Heart right ventricle (tissue), 16 donors: Measurements from ENCODE around the gene BIRC6. TPM values are rescaled to one million over a fixed set of nuclear protein-coding genes. Genes with fewer than 3 reads are reported as not detected.

Experiments
- ATAC-seq, 8 donors: fragments of 200-7000 bp; cut with Tn5 transposase; one replicate each; pipeline ENCODE4 v1.9.1; 2020; ENCODE audit warnings: mild to moderate bottlenecking in 8 of 8, moderate library complexity in 8 of 8, moderate number of reproducible peaks in 1 of 8
- DNase-seq, 2 donors: peaks; one replicate each; pipeline ENCODE4 v3.0.0-alpha.2; 2020
- H3K27ac ChIP-seq, 10 donors: fragments of 200-600 bp; sonication (generic) in 2 of 10; one replicate each; pipeline versions ENCODE4 v1.5.0 to v1.8.0; 2020 to 2022; ENCODE audit warnings: mild to moderate bottlenecking in 3 of 10
- H3K27me3 ChIP-seq, 7 donors: fragments of 200-600 bp; one replicate each; pipeline ENCODE4 v1.8.0; 2021 to 2022; ENCODE audit warnings: mild to moderate bottlenecking in 2 of 7
- H3K36me3 ChIP-seq, 9 donors: fragments of 200-600 bp; sonication (generic) in 1 of 9; one replicate each; pipeline versions ENCODE4 v1.5.0 to v1.8.0; 2020 to 2022; ENCODE audit warnings: mild to moderate bottlenecking in 2 of 9
- H3K4me1 ChIP-seq, 9 donors: fragments of 200-600 bp; sonication (generic) in 1 of 9; one replicate each; pipeline versions ENCODE4 v1.5.0 to v1.8.0; 2020 to 2022; ENCODE audit warnings: mild to moderate bottlenecking in 4 of 9
- H3K4me3 ChIP-seq, 10 donors: fragments of 200-600 bp; sonication (generic) in 2 of 10; one replicate each; pipeline versions ENCODE4 v1.5.0 to v1.8.0; 2020 to 2022; ENCODE audit warnings: mild to moderate bottlenecking in 7 of 10, moderate library complexity in 2 of 10
- H3K9me3 ChIP-seq, 11 donors: fragments of 200-600 bp in 10 of 11; sonication (generic) in 2 of 11; one replicate each; pipeline versions ENCODE4 v1.5.0 to v1.8.0; 2013 to 2022; ENCODE audit warnings: mild to moderate bottlenecking in 2 of 11, control low read depth in 1 of 11, moderate library complexity in 1 of 11
- CTCF ChIP-seq, 9 donors: fragments of 200-600 bp; sonication (generic) in 2 of 9; IDR thresholded peaks; one replicate each; pipeline versions ENCODE4 v1.5.0 to v1.8.0; 2021 to 2022; ENCODE audit warnings: antibody characterized with exemption in 9 of 9, mild to moderate bottlenecking in 5 of 9, moderate library complexity in 1 of 9
- WGBS, 2 donors: extraction: QIAGEN DNeasy Blood & Tissue Kit; methylation state at CpG; one replicate each; pipeline ENCODE4 v1.1.7; 2013; ENCODE audit warnings: inconsistent platforms in 1 of 2; 5-methylcytosine and 5-hydroxymethylcytosine counted together
- intact Hi-C, 10 donors: fragments of 100-400 bp; cut with DNase I; formaldehyde crosslinking; loops; one replicate each; pipeline versions ENCODE4 v1.11.1 to v1.14.2; 2022
- polyA plus RNA-seq, 2 donors: library from polyadenylated mRNA; stranded (reverse); fragments of 200-250 nt; gene quantifications; one replicate each; pipeline ENCODE4 v1.2.3, GENCODE V29; 2013
- total RNA-seq, 10 donors: library from RNA; stranded (reverse); fragmentation: NEBNext Ultra II Directional in 3 of 10; extraction: Animal tissue kit (Norgen Biotek cat#: 25700) in 3 of 10; gene quantifications; one replicate each; pipeline versions ENCODE4 v1.2.1 to v1.2.4, GENCODE V29; 2021 to 2023
- donor health status: Arrhythmogenic right ventricular cardiomyopathy.
- donor health status: ischemic (EF 13 %, LVEDD 7.1; RV severe dilation, severe dysfunction).
- donor health status: healthy with polysubstance abuse.
- donor health status: DM: no; HTN: yes; CAD: no.
- donor health status: DM: no; HTN: no; CAD: no.
- donor health status: ischemic (EF 25% LVEDD 6.9; RV normal size, moderate dysfunction).
- donor health status: ischemic (EF 25% LVEDD 5.7; RV mildly dilated, moderate dysfunction).
- donor health status: healthy.
- donor health status: DM: yes; HTN: yes; CAD: no.
- donor health status: Ischemic cardiomyopathy.
- donor health status: ischemic (EF 35%, LVEDD 5.7; RV mildly dilated, moderate dysfunction).
- donor health status: nonischemic (EF 11% LVEDD 7.7; RV severe dilation, severe dysfunction).
- donor health status: DM: yes; HTN: yes; CAD: no.
- donor health status: PGD.
- donor health status: ischemic (EF 29% LVEDD 5.4; RV normal size, mild dysfunction).
- donor health status: nonischemic (EF 23%, LVEDD 6.1; RV moderate dilation, normal function).

Gene BIRC6
- total and polyA plus RNA-seq, 12 donors = 12.8 to 64.0 (median 47.6) TPM

GRCh38 chr2:32416519-32416918 is 59.7 kb downstream of the BIRC6 start:
- no peak overlapping the region for H3K27ac ChIP-seq
- intact Hi-C loops = no loop called here
- no peak for ATAC-seq
- WGBS, 2 donors = 76 to 90% methylated on average over 1 of the region's 1 CpG
- H3K4me3 ChIP-seq = no peak overlapping the region
- no peaks in the 10 kb centered on the region for H3K9me3 ChIP-seq
- H3K36me3 ChIP-seq = peaks cover 0 to 76% (median 22%) of the 10 kb centered on the region in 9 donors
- TF ChIP-seq CTCF (IDR thresholded peaks at IDR 0.05) = no peak
- DNase-seq = no peak
- peaks cover 0 to 11% (median 0%) of the 10 kb centered on the region in 9 donors for H3K4me1 ChIP-seq
- no peaks in the 10 kb centered on the region for H3K27me3 ChIP-seq

DNA sequence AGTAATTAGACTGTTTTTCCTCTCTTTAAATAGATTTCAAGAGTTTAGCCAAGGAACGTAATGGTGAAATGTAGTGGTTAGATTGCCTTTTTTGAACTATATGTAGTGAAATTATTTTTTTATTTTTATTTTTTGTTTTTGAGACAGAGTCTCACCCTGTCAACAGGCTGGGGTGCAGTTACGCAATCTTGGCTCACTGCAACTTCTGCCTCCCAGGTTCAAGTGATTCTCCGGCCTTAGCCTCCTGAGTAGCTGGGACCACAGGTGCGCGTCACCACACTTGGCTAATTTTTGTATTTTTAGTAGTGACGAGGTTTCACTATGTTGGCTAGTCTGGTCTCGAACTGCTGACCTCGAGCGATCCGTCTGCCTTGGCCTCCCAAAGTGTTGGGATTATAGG is 60.8 kb downstream of the BIRC6 start:
- H3K4me3 ChIP-seq = no peak overlapping the region
- no peak overlapping the region for H3K27ac ChIP-seq
- intact Hi-C loops = no loop called here
- no peaks in the 10 kb centered on the region for H3K27me3 ChIP-seq
- no peak for ATAC-seq
- no peak for DNase-seq
- peaks cover 0 to 16% (median 0%) of the 10 kb centered on the region in 9 donors for H3K4me1 ChIP-seq
- 97 to 98% methylated on average over 10 of the region's 10 CpGs for WGBS, 2 donors
- H3K36me3 ChIP-seq = peaks cover 0 to 69% (median 22%) of the 10 kb centered on the region in 9 donors
- no peaks in the 10 kb centered on the region for H3K9me3 ChIP-seq
- no peak for TF ChIP-seq CTCF (IDR thresholded peaks at IDR 0.05)

GRCh38 chr2:32418778-32419177 is 62.0 kb downstream of the BIRC6 start:
- H3K36me3 ChIP-seq = peaks cover 0 to 58% (median 22%) of the 10 kb centered on the region in 9 donors
- no peak overlapping the region for H3K27ac ChIP-seq
- 75 to 95% methylated on average over 5 of the region's 5 CpGs for WGBS, 2 donors
- intact Hi-C loops = no loop called here
- DNase-seq (no peak), ATAC-seq (no peak)
- H3K4me3 ChIP-seq = no peak overlapping the region
- TF ChIP-seq CTCF (IDR thresholded peaks at IDR 0.05) = no peak
- H3K27me3 ChIP-seq = no peaks in the 10 kb centered on the region
- peaks cover 0 to 22% (median 4%) of the 10 kb centered on the region in 9 donors for H3K4me1 ChIP-seq
- H3K9me3 ChIP-seq = no peaks in the 10 kb centered on the region

DNA sequence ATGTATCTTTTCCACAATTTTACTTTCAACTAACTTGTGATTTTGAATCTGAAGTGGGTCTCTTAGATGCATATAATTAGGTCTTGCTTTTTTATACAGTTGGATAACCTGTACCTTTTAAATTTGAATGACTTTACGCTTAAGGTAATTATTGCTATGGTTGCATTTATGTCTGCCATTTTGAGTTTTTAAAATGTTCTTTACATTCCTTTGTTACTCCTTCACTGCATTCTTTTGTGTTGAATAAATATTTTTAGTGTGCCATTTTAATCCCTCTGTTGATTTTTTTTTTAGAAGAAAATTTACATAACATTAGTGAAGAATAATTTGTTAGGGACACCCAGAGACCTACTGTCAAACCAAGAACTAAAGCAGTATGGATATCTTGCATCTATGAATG is 65.3 kb downstream of the BIRC6 start:
- Histone ChIP-seq H3K36me3 (peaks cover 0 to 33% (median 4%) of the 10 kb centered on the region in 9 donors), H3K9me3 (no peaks in the 10 kb centered on the region), H3K4me1 (peaks cover 0 to 45% (median 12%) of the 10 kb centered on the region in 9 donors), H3K4me3 (no peak overlapping the region), H3K27ac (no peak overlapping the region), H3K27me3 (no peaks in the 10 kb centered on the region)
- ATAC-seq (no peak), DNase-seq (no peak)
- WGBS, 2 donors = 93 to 99% methylated on average over 1 of the region's 1 CpG
- TF ChIP-seq CTCF (IDR thresholded peaks at IDR 0.05) = no peak
- intact Hi-C loops = no loop called here
